HCT116 (cell line): Measurements from ENCODE around the gene KNOP1. TPM values are rescaled to one million over a fixed set of nuclear protein-coding genes. Genes with fewer than 3 reads are reported as not detected.

Experiments
- ATAC-seq: fragments of 200-7000 bp; cut with Tn5 transposase; 2 replicates; pipeline ENCODE4 v1.9.1; 2020; ENCODE audit warnings: mild to moderate bottlenecking, moderate library complexity
- Bru-seq: library from RNA; stranded (reverse); fragments of 400-500 nt; gene quantifications from one replicate; lab custom pipeline; 2021; lab: Mats Ljungman, UMichigan
- BruChase-seq, 2 experiments: library from RNA; stranded (reverse); fragments of 400-500 nt; gene quantifications; one replicate each; lab custom pipeline; 2021; lab: Mats Ljungman, UMichigan
- BruUV-seq: library from RNA; stranded (reverse); fragments of 400-500 nt; replicated peaks from 2 replicates; lab custom pipeline; 2021; lab: Mats Ljungman, UMichigan
- CTCF ChIA-PET: fragments of 300-600 bp; sonication (Branson Sonifier 250); formaldehyde crosslinking; loops from one replicate; lab custom pipeline; 2021; ENCODE audit warnings: antibody characterized with exemption; lab: Charles Lee
- POLR2A ChIA-PET: fragments of 300-600, 350-600 bp; sonication (Branson Sonifier 250); formaldehyde crosslinking; loops from one replicate; lab custom pipeline; 2021; ENCODE audit warnings: antibody characterized with exemption; lab: Charles Lee
- RAD21 ChIA-PET, 2 experiments: fragments of 300-600 bp; sonication (Branson Sonifier 250); formaldehyde crosslinking; loops; one replicate each; lab custom pipeline; 2023; ENCODE audit warnings: low total read pairs in 2 of 2; ENCODE audit not compliant: uncharacterized antibody in 2 of 2, unreplicated experiment in 2 of 2, low non-redundant PET in 1 of 2; lab: Charles Lee
- DNase-seq: peaks from one replicate; pipeline ENCODE4 v3.0.0-alpha.2; 2010; ENCODE audit warnings: low read depth, low spot score
- H2AFZ ChIP-seq: fragments of 200-600 bp; shearing (Covaris generic), sonication (generic); 2 replicates; pipeline ENCODE4 v1.6.1; 2017; ENCODE audit warnings: low read depth, mixed run types, mixed read lengths, antibody characterized with exemption, low read length; ENCODE audit not compliant: poor library complexity, severe bottlenecking
- H3K27ac ChIP-seq: 2 replicates; pipeline ENCODE4 v1.5.1; 2012; ENCODE audit warnings: low read depth, low read length
- H3K27me3 ChIP-seq: fragments of 200-600 bp; sonication (generic); 2 replicates; pipeline ENCODE4 v1.6.1; 2016; ENCODE audit warnings: mixed run types, low read length, mixed read lengths; ENCODE audit not compliant: insufficient read depth
- H3K36me3 ChIP-seq, 2 experiments: fragments of 200-500 bp in 1 of 2; fragments of 200-600 bp in 1 of 2; sonication (Bioruptor generic) in 1 of 2; sonication (generic) in 1 of 2; 2 replicates each; pipeline versions ENCODE4 v1.5.1 to v1.6.1; 2014 to 2016; ENCODE audit warnings: low read length in 2 of 2, inconsistent platforms in 1 of 2, mixed read lengths in 1 of 2, mixed run types in 1 of 2; ENCODE audit not compliant: insufficient read depth in 2 of 2, control insufficient read depth in 1 of 2
- H3K4me1 ChIP-seq, 2 experiments: fragments of 200-600 bp in 1 of 2; sonication (generic) in 1 of 2; 2 replicates each; pipeline versions ENCODE4 v1.5.1 to v1.6.1; 2012 to 2017; ENCODE audit warnings: low read length in 2 of 2, inconsistent platforms in 1 of 2, mild to moderate bottlenecking in 1 of 2, mixed read lengths in 1 of 2, mixed run types in 1 of 2, moderate library complexity in 1 of 2; ENCODE audit not compliant: insufficient read depth in 2 of 2, control insufficient read depth in 1 of 2
- H3K4me2 ChIP-seq: fragments of 200-600 bp; sonication (generic); 2 replicates; pipeline ENCODE4 v1.6.1; 2017; ENCODE audit warnings: mixed run types, low read length, mixed read lengths
- H3K4me3 ChIP-seq, 2 experiments: fragments of 200-600 bp in 1 of 2; sonication (generic) in 1 of 2; replicated peaks in 1 of 2; 2 replicates each; pipeline ENCODE4 v1.5.1; 2011 to 2016; ENCODE audit warnings: low read length in 2 of 2, control low read depth in 1 of 2, low read depth in 1 of 2, mild to moderate bottlenecking in 1 of 2, mixed read lengths in 1 of 2, mixed run types in 1 of 2
- H3K79me2 ChIP-seq: fragments of 200-600 bp; sonication (generic); 2 replicates; pipeline ENCODE4 v1.6.1; 2017; ENCODE audit warnings: mild to moderate bottlenecking, mixed run types, low read length, moderate library complexity, mixed read lengths; ENCODE audit not compliant: insufficient read depth
- H3K9ac ChIP-seq: fragments of 200-600 bp; sonication (generic); 2 replicates; pipeline ENCODE4 v1.6.1; 2016; ENCODE audit warnings: low read length, mixed read lengths
- H3K9me2 ChIP-seq: fragments of 200-600 bp; sonication (generic), shearing (Covaris generic); 2 replicates; pipeline ENCODE4 v1.6.1; 2017; ENCODE audit warnings: mixed run types, mild to moderate bottlenecking, moderate library complexity; ENCODE audit not compliant: insufficient read depth
- H3K9me3 ChIP-seq, 2 experiments: fragments of 200-500 bp in 1 of 2; fragments of 200-600 bp in 1 of 2; sonication (Bioruptor generic) in 1 of 2; sonication (generic) in 1 of 2; 2 replicates each; pipeline ENCODE4 v1.6.1; 2014 to 2017; ENCODE audit warnings: low read length in 2 of 2, mixed read lengths in 2 of 2, inconsistent platforms in 1 of 2, low read depth in 1 of 2, mild to moderate bottlenecking in 1 of 2, mixed run types in 1 of 2, moderate library complexity in 1 of 2; ENCODE audit not compliant: control insufficient read depth in 1 of 2, insufficient read depth in 1 of 2
- H4K20me1 ChIP-seq: fragments of 200-600 bp; sonication (generic), shearing (Covaris generic); 2 replicates; pipeline ENCODE4 v1.6.1; 2017; ENCODE audit warnings: mixed run types, mild to moderate bottlenecking, moderate library complexity; ENCODE audit not compliant: insufficient read depth
- CBX3 ChIP-seq: IDR thresholded peaks from 2 replicates; pipeline ENCODE4 v1.6.1; 2012; ENCODE audit warnings: low read depth
- EGR1 ChIP-seq: IDR thresholded peaks from 2 replicates; pipeline ENCODE4 v1.6.1; 2012; ENCODE audit warnings: low read depth
- ELF1 ChIP-seq: IDR thresholded peaks from 2 replicates; pipeline ENCODE4 v1.6.1; 2012; ENCODE audit warnings: low read depth, borderline replicate concordance
- EZH2 ChIP-seq: fragments of 200-600 bp; sonication (generic); IDR thresholded peaks from 2 replicates; pipeline ENCODE4 v1.6.1; 2017; ENCODE audit warnings: antibody characterized with exemption, mixed run types
- JUND ChIP-seq: IDR thresholded peaks from 2 replicates; pipeline ENCODE4 v1.6.1; 2012
- MAX ChIP-seq: IDR thresholded peaks from 2 replicates; pipeline ENCODE4 v1.6.1; 2012
- POLR2A ChIP-seq: IDR thresholded peaks from 2 replicates; pipeline ENCODE4 v1.7.0; 2011; ENCODE audit warnings: borderline replicate concordance; ENCODE audit not compliant: insufficient read depth, insufficient read length; ENCODE audit errors: extremely low read depth
- POLR2AphosphoS5 ChIP-seq: IDR thresholded peaks from 2 replicates; pipeline ENCODE4 v1.6.1; 2011; ENCODE audit warnings: mild to moderate bottlenecking, low read depth, low read length, moderate library complexity
- RAD21 ChIP-seq: IDR thresholded peaks from 2 replicates; pipeline ENCODE4 v1.6.1; 2012; ENCODE audit warnings: low read depth, mild to moderate bottlenecking
- SIN3A ChIP-seq: IDR thresholded peaks from 2 replicates; pipeline ENCODE4 v1.6.1; 2012; ENCODE audit warnings: low read depth
- SRF ChIP-seq: IDR thresholded peaks from 2 replicates; pipeline ENCODE4 v1.6.1; 2012; ENCODE audit warnings: low read depth
- TCF7L2 ChIP-seq: IDR thresholded peaks from 2 replicates; pipeline ENCODE4 v1.7.0; 2011; ENCODE audit warnings: borderline replicate concordance, inconsistent platforms; ENCODE audit not compliant: insufficient read depth, insufficient read length; ENCODE audit errors: extremely low read depth
- YY1 ChIP-seq: IDR thresholded peaks from 2 replicates; pipeline ENCODE4 v1.6.1; 2011; ENCODE audit warnings: low read length, low read depth, moderate library complexity, mild to moderate bottlenecking; ENCODE audit not compliant: insufficient replicate concordance; ENCODE audit errors: extremely low read depth
- ZFX ChIP-seq: fragments of 450-650 bp; IDR thresholded peaks from 2 replicates; pipeline ENCODE4 v1.6.1; 2017
- ZNF274 ChIP-seq: fragments of 200-500 bp; sonication (Bioruptor generic); IDR thresholded peaks from 2 replicates; pipeline ENCODE4 v1.6.1; 2014; ENCODE audit warnings: mild to moderate bottlenecking, low read depth, low read length, inconsistent platforms
- intact Hi-C: fragments of 100-400 bp; cut with micrococcal nuclease; formaldehyde crosslinking; loops from 2 replicates; pipeline ENCODE4 v1.10.0; 2022
- long read RNA-seq: library from polyadenylated mRNA; unstranded; transcript quantifications from one replicate; pipeline ENCODE4 v2.0.0, GENCODE V29; 2021; ENCODE audit not compliant: unreplicated experiment
- polyA plus RNA-seq: library from polyadenylated mRNA; unstranded; fragments of >200 nt; gene quantifications from 2 replicates; pipeline ENCODE4 v1.2.1, GENCODE V29; 2012; ENCODE audit warnings: missing spikeins
- total RNA-seq: library from RNA; stranded (reverse); gene quantifications from one replicate; pipeline ENCODE4 v1.2.1, GENCODE V29; 2021; ENCODE audit not compliant: unreplicated experiment

The KNOP1 gene
- 34.6 TPM for total RNA-seq
- polyA plus RNA-seq, result 18.1 and 22.4 TPM in 2 replicates
- Bru-seq, nascent RNA, result percentile 80 among the genes with signal in this experiment
- percentile 89 among the genes with signal in this experiment for BruChase-seq, experiment 1, labeled RNA remaining after a 6-hour chase
- BruChase-seq, experiment 2, labeled RNA remaining after a 2-hour chase, result percentile 87 among the genes with signal in this experiment
- long read RNA-seq, full-length matches to known transcripts, result 10 of 45 reads
- long read RNA-seq, partial matches to known transcripts, result 20 of 45 reads
- long read RNA-seq, other reads (novel, unspliced or antisense), result 15 of 45 reads

- H3K27ac ChIP-seq, result peak within 1 kb of the TSS; percentile 86
- peaks cover 71% of the 10 kb centered on the region for H3K79me2 ChIP-seq
- CTCF ChIA-PET, result interaction anchor here (1.0 kb wide), 1 partner anchor 18 kb away, joined by 3 read pairs; no protein-coding TSS in a partner anchor
Observed at GRCh38 chr16:19717741-19718623, at the start of gene KNOP1, which contains the start of gene IQCK. KNOP1 (minus strand) TSS chr16:19718227; CDS start chr16:19715035, 3,192 bp downstream. IQCK (plus strand) TSS chr16:19718271; CDS start chr16:19718307, 36 bp downstream.

More at GRCh38 chr16:19717741-19718623, at the start of gene KNOP1, which contains the start of gene IQCK:
- peak within 1 kb of the TSS; percentile 79 for H3K4me2 ChIP-seq
- ChIA-PET RAD21 (no interaction called here), POLR2A (interaction anchor here (0.7 to 1.2 kb wide), 2 partner anchors 11 to 907 kb away, joined by 3 read pairs; no protein-coding TSS in a partner anchor)
- peak; percentile 90 for ATAC-seq
- peaks cover 11 to 24% of the 10 kb centered on the region in 2 experiments for H3K4me1 ChIP-seq
- H3K9ac ChIP-seq, result peak within 1 kb of the TSS; percentile 88
- TF ChIP-seq EZH2, result no peak
- peak; percentile 27 for TF ChIP-seq POLR2A
- no peak for TF ChIP-seq RAD21
- no peak for TF ChIP-seq JUND
- peak; percentile 94 for TF ChIP-seq MAX
- peak; percentile 85 for TF ChIP-seq ELF1
- peak; percentile 88 for TF ChIP-seq SIN3A
- peak; percentile 81 for TF ChIP-seq YY1
- TF ChIP-seq POLR2AphosphoS5, result peak; percentile 59
- peak; percentile 79 for TF ChIP-seq ZFX
- peak; percentile 56 for TF ChIP-seq EGR1
- TF ChIP-seq ZNF274, result no peak
- no peak; the same call in 1 of the 2 replicates for TF ChIP-seq CBX3
- no peak for TF ChIP-seq TCF7L2
- TF ChIP-seq SRF, result 0 out of 2 replicates have a peak, but pooled peaks have one; percentile 13
- TF ChIP-seq, all 23 proteins: peak for 9
- TSS peak; percentile 66 for BruUV-seq
- H2AFZ ChIP-seq, result peak within 1 kb of the TSS; percentile 83
- no peaks in the 10 kb centered on the region for H3K9me3 ChIP-seq
- peak; percentile 68 for DNase-seq
- H3K4me3 ChIP-seq, result peak within 1 kb of the TSS; percentile 92 to 95
- intact Hi-C loops, result no loop called here
- peaks cover 9 to 18% of the 10 kb centered on the region in 2 experiments; a peak in 3 of 4 replicates for H3K36me3 ChIP-seq
- no peaks in the 10 kb centered on the region for H3K9me2 ChIP-seq
- H3K27me3 ChIP-seq, result no peaks in the 10 kb centered on the region
- H4K20me1 ChIP-seq, result peaks cover 4% of the 10 kb centered on the region; the same call in 1 of the 2 replicates
